ENCODE data around the gene MYO16.

DNA sequence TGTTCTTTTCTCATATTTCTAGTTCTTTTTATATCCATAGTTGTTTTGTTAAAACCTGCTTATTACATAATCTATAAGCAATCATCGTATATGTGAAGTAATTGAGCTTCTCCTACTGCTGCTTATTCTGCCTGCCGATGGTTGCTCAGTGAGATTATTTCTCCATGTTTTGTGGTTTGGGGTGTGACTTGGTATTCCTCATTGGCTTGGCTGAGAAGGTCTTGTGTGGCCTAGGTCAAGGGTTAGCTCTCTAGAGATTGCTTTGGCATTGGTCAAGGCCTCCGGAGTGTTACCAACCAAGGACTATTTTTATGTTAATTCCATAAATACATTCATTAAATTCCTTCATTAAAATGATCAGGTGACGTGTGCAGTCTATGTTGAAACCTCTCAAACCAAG is 302.8 kb downstream of the MYO16 start:
- TF ChIP-seq GATA2 (IDR thresholded peaks at IDR 0.05; ENCODE audit: low read depth, low read length) (no peak), GATA3 (IDR thresholded peaks at IDR 0.05; ENCODE audit: low read depth, low read length) (no peak)
